Mammary epithelial cell (primary cell): Measurements from ENCODE around the gene SERAC1.

Experiments used
- CTCF ChIP-seq, 2 donors: IDR thresholded peaks in 1 of 2; conservative IDR thresholded peaks in 1 of 2; 2 replicates each; pipeline ENCODE4 v1.5.1; 2011 to 2012; ENCODE audit warnings: inconsistent platforms in 2 of 2, low read length in 2 of 2, mild to moderate bottlenecking in 2 of 2, control low read depth in 1 of 2, low read depth in 1 of 2; ENCODE audit not compliant: insufficient read depth in 1 of 2; ENCODE audit errors: extremely low read depth in 1 of 2
- EZH2 ChIP-seq: IDR thresholded peaks from 2 replicates; pipeline ENCODE4 v1.6.1; 2012; ENCODE audit warnings: low read length, inconsistent platforms, borderline replicate concordance

- TF ChIP-seq CTCF (conservative IDR thresholded peaks at IDR 0.05 in 1 of 2, IDR thresholded peaks at IDR 0.05 in 1 of 2; ENCODE audit: extremely low read depth in 1 of 2, insufficient read depth in 1 of 2, low read depth in 1 of 2, low read length in 2 of 2) (no peak), EZH2 (no peak)
Observed at GRCh38 chr6:158109748-158110147, 58.3 kb downstream of the SERAC1 start.
